K562 (cell line): ENCODE data around the gene HAGHL. TPM values are rescaled to one million over a fixed set of nuclear protein-coding genes. Genes with fewer than 3 reads are reported as not detected.
A peak's percentile ranks its signal among the peaks of the same experiment; 100 is the strongest.

Experiments used
- CBX1 ChIP-seq: sonication (generic); IDR thresholded peaks from 2 replicates; pipeline ENCODE4 v1.6.1; 2016; ENCODE audit warnings: antibody characterized with exemption, low read depth, mild to moderate bottlenecking
- CSDE1 ChIP-seq, 2 experiments: fragments of 450-650 bp; IDR thresholded peaks; 2 replicates each; pipeline ENCODE4 v1.6.1; 2016; ENCODE audit warnings: mild to moderate bottlenecking in 1 of 2
- CTCF ChIP-seq, 3 experiments: IDR thresholded peaks in 2 of 3; conservative IDR thresholded peaks in 1 of 3; 2 replicates each; pipeline ENCODE4 v1.5.1; 2011 to 2012; ENCODE audit warnings: low read length in 3 of 3, mild to moderate bottlenecking in 3 of 3, control low read depth in 2 of 3, improper control_type of control experiment in 1 of 3, inconsistent platforms in 1 of 3, low read depth in 1 of 3, mixed read lengths in 1 of 3, moderate library complexity in 1 of 3; ENCODE audit not compliant: insufficient read depth in 2 of 3
- EP400 ChIP-seq: fragments of 450-650 bp; IDR thresholded peaks from 2 replicates; pipeline ENCODE4 v1.6.1; 2017; ENCODE audit warnings: antibody characterized with exemption, mild to moderate bottlenecking, moderate library complexity
- ERF ChIP-seq: fragments of 450-650 bp; formaldehyde crosslinking; IDR thresholded peaks from 2 replicates; pipeline ENCODE4 v1.4.0; 2020; ENCODE audit warnings: mild to moderate bottlenecking, mixed read lengths
- KDM4B ChIP-seq, 2 experiments: fragments of 450-650 bp in 1 of 2; sonication (generic) in 1 of 2; IDR thresholded peaks; 2 replicates each; pipeline ENCODE4 v1.6.1; 2016 to 2017; ENCODE audit warnings: borderline replicate concordance in 2 of 2, antibody characterized with exemption in 1 of 2, low read depth in 1 of 2, mild to moderate bottlenecking in 1 of 2
- KLF1 ChIP-seq: fragments of 450-650 bp; IDR thresholded peaks from 2 replicates; pipeline ENCODE4 v1.6.1; 2016; ENCODE audit warnings: missing genetic modification characterization, missing compliant biosample characterization
- MAZ ChIP-seq, 2 experiments: fragments of 450-650 bp in 1 of 2; sonication (generic) in 1 of 2; formaldehyde crosslinking; IDR thresholded peaks in 1 of 2; conservative IDR thresholded peaks in 1 of 2; 2 replicates each; pipeline versions ENCODE4 v1.4.0 to v1.5.0; 2020; ENCODE audit warnings: mild to moderate bottlenecking in 1 of 2, missing genetic modification reagents in 1 of 2
- NR1H2 ChIP-seq: sonication (generic); formaldehyde crosslinking; IDR thresholded peaks from 2 replicates; pipeline ENCODE4 v1.4.0; 2020; ENCODE audit warnings: mild to moderate bottlenecking, missing genetic modification reagents
- NRF1 ChIP-seq, 2 experiments: fragments of 450-650 bp; IDR thresholded peaks in 1 of 2; conservative IDR thresholded peaks in 1 of 2; 2 replicates each; pipeline ENCODE4 v1.6.1; 2014; ENCODE audit warnings: mild to moderate bottlenecking in 2 of 2
- RBBP5 ChIP-seq: fragments of 200-600 bp; sonication (generic); IDR thresholded peaks from 2 replicates; pipeline ENCODE4 v1.6.1; 2012; ENCODE audit warnings: borderline replicate concordance, mild to moderate bottlenecking, low read length, control low read depth, inconsistent platforms; ENCODE audit not compliant: insufficient read depth, poor library complexity, severe bottlenecking
- RBM22 ChIP-seq: fragments of 200-400 bp; formaldehyde crosslinking; IDR thresholded peaks from 2 replicates; pipeline ENCODE4 v1.6.1; 2018; ENCODE audit warnings: low read length, low read depth; ENCODE audit not compliant: poor library complexity, severe bottlenecking
- SIRT6 ChIP-seq: IDR thresholded peaks from one replicate; pipeline ENCODE4 v1.6.1; 2012; ENCODE audit warnings: low read depth, mild to moderate bottlenecking, control low read depth, inconsistent platforms, low read length, moderate library complexity
- SMAD4 ChIP-seq: fragments of 250-450 bp; sonication (Bioruptor Pico); conservative IDR thresholded peaks from 2 replicates; pipeline ENCODE4 v1.8.0; 2021; ENCODE audit warnings: inconsistent platforms, mild to moderate bottlenecking, moderate library complexity
- THRA ChIP-seq: fragments of 450-650 bp; IDR thresholded peaks from 2 replicates; pipeline ENCODE4 v1.6.1; 2017; ENCODE audit warnings: mild to moderate bottlenecking, moderate library complexity
- ZBED1 ChIP-seq: IDR thresholded peaks from 2 replicates; pipeline ENCODE4 v1.6.1; 2014
- ZBTB1 ChIP-seq: sonication (generic); formaldehyde crosslinking; IDR thresholded peaks from 2 replicates; pipeline ENCODE4 v1.8.1; 2023; ENCODE audit warnings: missing genetic modification reagents, low read depth, mild to moderate bottlenecking, borderline replicate concordance
- ZNF184 ChIP-seq: sonication (generic); formaldehyde crosslinking; IDR thresholded peaks from 2 replicates; pipeline ENCODE4 v1.5.0; 2020; ENCODE audit warnings: missing genetic modification reagents
- ZNF449 ChIP-seq: fragments of 250-450 bp; sonication (Bioruptor Pico); IDR thresholded peaks from 2 replicates; pipeline ENCODE4 v1.8.0; 2022; ENCODE audit warnings: moderate library complexity, mild to moderate bottlenecking, inconsistent platforms
- ZNF699 ChIP-seq: fragments of 250-450 bp; sonication (Bioruptor Pico); IDR thresholded peaks from 2 replicates; pipeline ENCODE4 v1.8.0; 2021; ENCODE audit warnings: mild to moderate bottlenecking, moderate library complexity; ENCODE audit not compliant: insufficient replicate concordance
- polyA plus RNA-seq, 8 experiments: library from polyadenylated mRNA; depleted of rRNA in 4 of 8; stranded (reverse) in 5 of 8; unstranded in 3 of 8; fragments of >200 nt; fragmentation: Nextera tagmentation in 2 of 8; fragmentation: Illumina TruSeq in 1 of 8; extraction: Ambion mirVana in 2 of 8; extraction: Trizol in 1 of 8; gene quantifications; 2 replicates each; pipeline versions ENCODE4 v1.2.1 to v1.2.3, GENCODE V29; 2011 to 2014; ENCODE audit warnings: inconsistent platforms in 1 of 8, missing spikeins in 1 of 8
- total RNA-seq, 7 experiments: library from RNA; depleted of rRNA in 6 of 7; stranded (reverse); fragments of >200 nt in 6 of 7; fragmentation: Illumina TruSeq in 2 of 7; extraction: Trizol in 2 of 7; gene quantifications; 2 replicates each; pipeline versions ENCODE4 v1.2.1 to v1.2.3, GENCODE V29; 2011 to 2021; ENCODE audit warnings: low replicate concordance in 1 of 7
- TF ChIP-seq, protein P1 (sequence below): fragments of 450-650 bp; formaldehyde crosslinking; IDR thresholded peaks from 2 replicates; pipeline ENCODE4 v1.4.0; 2020; ENCODE audit warnings: mild to moderate bottlenecking

The HAGHL gene
- total and polyA plus RNA-seq, 9 of the 15 experiments (the other 6 are each of a cell fraction or from before 2014, with no cell fraction given): 0.31 to 83.4 (median 20.7) TPM

GRCh38 chr16:678858-679813 lies 47.8 kb upstream of the HAGHL start (continued):
- TF ChIP-seq CSDE1 (IDR thresholded peaks at IDR 0.05): no peak
- no peak for TF ChIP-seq ZBTB1 (CRISPR knock-in tag)
- TF ChIP-seq MAZ (CRISPR knock-in tag; conservative IDR thresholded peaks at IDR 0.05 in 1 of 2, IDR thresholded peaks at IDR 0.05 in 1 of 2): peak in 1 of 2 experiments; percentile 15; a peak in 1 of 4 replicates
- TF ChIP-seq ERF (CRISPR knock-in tag): no peak; the same call in 1 of the 2 replicates
- TF ChIP-seq ZBED1: no peak; the same call in 1 of the 2 replicates
- TF ChIP-seq NRF1 (conservative IDR thresholded peaks at IDR 0.05 in 1 of 2, IDR thresholded peaks at IDR 0.05 in 1 of 2): no peak
- TF ChIP-seq KLF1 (tag): no peak
- no peak for TF ChIP-seq SMAD4
- TF ChIP-seq ZNF449 (CRISPR knock-in tag): no peak
- TF ChIP-seq RBM22: no peak
- no peak for TF ChIP-seq THRA
- 0 out of 6 replicates have a peak, but pooled peaks of 1 of the 3 experiments have one; percentile 1 for TF ChIP-seq CTCF (IDR thresholded peaks at IDR 0.05 in 2 of 3, conservative IDR thresholded peaks at IDR 0.05 in 1 of 3; ENCODE audit: insufficient read depth in 2 of 3, low read depth in 1 of 3, low read length in 3 of 3)
- no peak for TF ChIP-seq NR1H2 (CRISPR knock-in tag)
- TF ChIP-seq, protein P1, sequence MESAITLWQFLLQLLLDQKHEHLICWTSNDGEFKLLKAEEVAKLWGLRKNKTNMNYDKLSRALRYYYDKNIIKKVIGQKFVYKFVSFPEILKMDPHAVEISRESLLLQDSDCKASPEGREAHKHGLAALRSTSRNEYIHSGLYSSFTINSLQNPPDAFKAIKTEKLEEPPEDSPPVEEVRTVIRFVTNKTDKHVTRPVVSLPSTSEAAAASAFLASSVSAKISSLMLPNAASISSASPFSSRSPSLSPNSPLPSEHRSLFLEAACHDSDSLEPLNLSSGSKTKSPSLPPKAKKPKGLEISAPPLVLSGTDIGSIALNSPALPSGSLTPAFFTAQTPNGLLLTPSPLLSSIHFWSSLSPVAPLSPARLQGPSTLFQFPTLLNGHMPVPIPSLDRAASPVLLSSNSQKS (CRISPR knock-in tag): no peak
- TF ChIP-seq EP400: peak; percentile 80; the same call in 1 of the 2 replicates
- no peak for TF ChIP-seq SIRT6
- TF ChIP-seq ZNF184: no peak
- TF ChIP-seq RBBP5: no peak
- TF ChIP-seq ZNF699: no peak
- no peak for TF ChIP-seq CBX1
- TF ChIP-seq KDM4B (IDR thresholded peaks at IDR 0.05; ENCODE audit: borderline replicate concordance in 2 of 2, low read depth in 1 of 2): 0 out of 4 replicates have a peak, but pooled peaks of 1 of the 2 experiments have one; percentile 23
